HepG2 (cell line): ENCODE data around the gene TBR1. TPM values are rescaled to one million over a fixed set of nuclear protein-coding genes. Genes with fewer than 3 reads are reported as not detected.

ENCODE experiments used
- IRX3 ChIP-seq: sonication (generic); formaldehyde crosslinking; IDR thresholded peaks from 2 replicates; pipeline ENCODE4 v1.8.1; 2023; ENCODE audit warnings: mild to moderate bottlenecking, low read depth, missing genetic modification reagents, borderline replicate concordance
- KAT7 ChIP-seq: IDR thresholded peaks from 2 replicates; pipeline ENCODE4 v1.6.1; 2018; ENCODE audit warnings: borderline replicate concordance, missing compliant biosample characterization
- MAX ChIP-seq: IDR thresholded peaks from 2 replicates; pipeline ENCODE4 v1.6.1; 2012; ENCODE audit warnings: inconsistent platforms
- MED13 ChIP-seq: sonication (generic); formaldehyde crosslinking; IDR thresholded peaks from 2 replicates; pipeline ENCODE4 v1.5.0; 2020; ENCODE audit warnings: missing genetic modification reagents
- MEIS1 ChIP-seq: sonication (generic); formaldehyde crosslinking; IDR thresholded peaks from 2 replicates; pipeline ENCODE4 v1.9.0; 2021; ENCODE audit warnings: mild to moderate bottlenecking, missing genetic modification reagents, moderate library complexity, borderline replicate concordance
- NR3C1 ChIP-seq: sonication (generic); formaldehyde crosslinking; IDR thresholded peaks from 2 replicates; pipeline ENCODE4 v1.4.0; 2020; ENCODE audit warnings: missing genetic modification reagents
- RARG ChIP-seq: sonication (generic); formaldehyde crosslinking; IDR thresholded peaks from 2 replicates; pipeline ENCODE4 v1.4.0; 2020; ENCODE audit warnings: low read depth, mild to moderate bottlenecking, missing genetic modification reagents
- TBX2 ChIP-seq: sonication (generic); formaldehyde crosslinking; IDR thresholded peaks from 2 replicates; pipeline ENCODE4 v1.5.0; 2020; ENCODE audit warnings: missing genetic modification reagents, mild to moderate bottlenecking, borderline replicate concordance
- THAP11 ChIP-seq: IDR thresholded peaks from 2 replicates; pipeline ENCODE4 v1.6.1; 2016; ENCODE audit warnings: missing biosample characterization, missing genetic modification reagents
- ZNF138 ChIP-seq: sonication (generic); formaldehyde crosslinking; IDR thresholded peaks from 2 replicates; pipeline ENCODE4 v1.5.0; 2020; ENCODE audit warnings: mild to moderate bottlenecking, low read depth, missing genetic modification reagents
- ZNF512B ChIP-seq: sonication (generic); formaldehyde crosslinking; IDR thresholded peaks from 2 replicates; pipeline ENCODE4 v1.5.1; 2020; ENCODE audit warnings: missing genetic modification reagents, mild to moderate bottlenecking, borderline replicate concordance
- ZNF563 ChIP-seq: sonication (generic); formaldehyde crosslinking; IDR thresholded peaks from 2 replicates; pipeline ENCODE4 v1.8.0; 2022; ENCODE audit warnings: mild to moderate bottlenecking, moderate library complexity, missing genetic modification reagents
- ZNF605 ChIP-seq: sonication (generic); formaldehyde crosslinking; IDR thresholded peaks from 2 replicates; pipeline ENCODE4 v1.8.0; 2022; ENCODE audit warnings: mild to moderate bottlenecking, missing genetic modification reagents
- ZNF703 ChIP-seq: sonication (generic); formaldehyde crosslinking; IDR thresholded peaks from 2 replicates; pipeline ENCODE4 v1.5.1; 2020; ENCODE audit warnings: missing genetic modification reagents, mild to moderate bottlenecking, moderate library complexity, borderline replicate concordance
- ZSCAN21 ChIP-seq: sonication (generic); formaldehyde crosslinking; IDR thresholded peaks from 2 replicates; pipeline ENCODE4 v1.8.0; 2022; ENCODE audit warnings: mild to moderate bottlenecking, missing genetic modification reagents, moderate library complexity, borderline replicate concordance
- polyA plus RNA-seq, 8 experiments: library from polyadenylated mRNA; depleted of rRNA in 3 of 8; stranded (reverse) in 7 of 8; unstranded in 1 of 8; fragments of >200 nt; fragmentation: Illumina TruSeq in 4 of 8; extraction: Trizol in 4 of 8; gene quantifications; 2 replicates each; pipeline versions ENCODE4 v1.2.1 to v1.2.3, GENCODE V29; 2011 to 2016; ENCODE audit warnings: low read depth in 4 of 8, missing spikeins in 1 of 8, mixed read lengths in 1 of 8; ENCODE audit not compliant: insufficient read depth in 1 of 8
- total RNA-seq, 5 experiments: library from RNA; depleted of rRNA; stranded (reverse); fragments of >200 nt; fragmentation: Illumina TruSeq; extraction: Trizol; gene quantifications; 2 replicates each; pipeline ENCODE4 v1.2.3, GENCODE V29; 2016; ENCODE audit warnings: low read depth in 1 of 5
- TF ChIP-seq, protein P1 (sequence below): sonication (generic); formaldehyde crosslinking; IDR thresholded peaks from 2 replicates; pipeline ENCODE4 v1.4.0; 2020; ENCODE audit warnings: missing genetic modification reagents
- TF ChIP-seq, protein P2 (sequence below): sonication (generic); formaldehyde crosslinking; IDR thresholded peaks from 2 replicates; pipeline ENCODE4 v1.5.0; 2020; ENCODE audit warnings: missing genetic modification reagents
- TF ChIP-seq, protein P3 (sequence below), 2 experiments: fragments of 450-650 bp in 1 of 2; sonication (generic) in 1 of 2; formaldehyde crosslinking; IDR thresholded peaks; 2 replicates each; pipeline versions ENCODE4 v1.5.0 to v1.8.0; 2020 to 2022; ENCODE audit warnings: mild to moderate bottlenecking in 1 of 2, missing genetic modification reagents in 1 of 2
- TF ChIP-seq, protein P4 (sequence below): sonication (generic); formaldehyde crosslinking; IDR thresholded peaks from 2 replicates; pipeline ENCODE4 v1.4.0; 2020; ENCODE audit warnings: missing genetic modification reagents

TBR1 gene
- total and polyA plus RNA-seq, 2 of the 13 experiments (the other 11 are each of a cell fraction or from before 2014, with no cell fraction given) = not detected

- TF ChIP-seq, protein P1, sequence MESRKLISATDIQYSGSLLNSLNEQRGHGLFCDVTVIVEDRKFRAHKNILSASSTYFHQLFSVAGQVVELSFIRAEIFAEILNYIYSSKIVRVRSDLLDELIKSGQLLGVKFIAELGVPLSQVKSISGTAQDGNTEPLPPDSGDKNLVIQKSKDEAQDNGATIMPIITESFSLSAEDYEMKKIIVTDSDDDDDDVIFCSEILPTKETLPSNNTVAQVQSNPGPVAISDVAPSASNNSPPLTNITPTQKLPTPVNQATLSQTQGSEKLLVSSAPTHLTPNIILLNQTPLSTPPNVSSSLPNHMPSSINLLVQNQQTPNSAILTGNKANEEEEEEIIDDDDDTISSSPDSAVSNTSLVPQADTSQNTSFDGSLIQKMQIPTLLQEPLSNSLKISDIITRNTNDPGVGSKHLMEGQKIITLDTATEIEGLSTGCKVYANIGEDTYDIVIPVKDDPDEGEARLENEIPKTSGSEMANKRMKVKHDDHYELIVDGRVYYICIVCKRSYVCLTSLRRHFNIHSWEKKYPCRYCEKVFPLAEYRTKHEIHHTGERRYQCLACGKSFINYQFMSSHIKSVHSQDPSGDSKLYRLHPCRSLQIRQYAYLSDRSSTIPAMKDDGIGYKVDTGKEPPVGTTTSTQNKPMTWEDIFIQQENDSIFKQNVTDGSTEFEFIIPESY (CRISPR knock-in tag) = 0 out of 2 replicates have a peak, but pooled peaks have one; percentile 43
- 0 out of 2 replicates have a peak, but pooled peaks have one; percentile 4 for TF ChIP-seq IRX3 (CRISPR knock-in tag)
- TF ChIP-seq MAX = peak; percentile 41; the same call in 1 of the 2 replicates
- TF ChIP-seq MEIS1 (CRISPR knock-in tag) = 0 out of 2 replicates have a peak, but pooled peaks have one; percentile 64
- TF ChIP-seq, protein P2, sequence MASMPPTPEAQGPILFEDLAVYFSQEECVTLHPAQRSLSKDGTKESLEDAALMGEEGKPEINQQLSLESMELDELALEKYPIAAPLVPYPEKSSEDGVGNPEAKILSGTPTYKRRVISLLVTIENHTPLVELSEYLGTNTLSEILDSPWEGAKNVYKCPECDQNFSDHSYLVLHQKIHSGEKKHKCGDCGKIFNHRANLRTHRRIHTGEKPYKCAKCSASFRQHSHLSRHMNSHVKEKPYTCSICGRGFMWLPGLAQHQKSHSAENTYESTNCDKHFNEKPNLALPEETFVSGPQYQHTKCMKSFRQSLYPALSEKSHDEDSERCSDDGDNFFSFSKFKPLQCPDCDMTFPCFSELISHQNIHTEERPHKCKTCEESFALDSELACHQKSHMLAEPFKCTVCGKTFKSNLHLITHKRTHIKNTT (CRISPR knock-in tag) = no peak
- TF ChIP-seq, protein P3, sequence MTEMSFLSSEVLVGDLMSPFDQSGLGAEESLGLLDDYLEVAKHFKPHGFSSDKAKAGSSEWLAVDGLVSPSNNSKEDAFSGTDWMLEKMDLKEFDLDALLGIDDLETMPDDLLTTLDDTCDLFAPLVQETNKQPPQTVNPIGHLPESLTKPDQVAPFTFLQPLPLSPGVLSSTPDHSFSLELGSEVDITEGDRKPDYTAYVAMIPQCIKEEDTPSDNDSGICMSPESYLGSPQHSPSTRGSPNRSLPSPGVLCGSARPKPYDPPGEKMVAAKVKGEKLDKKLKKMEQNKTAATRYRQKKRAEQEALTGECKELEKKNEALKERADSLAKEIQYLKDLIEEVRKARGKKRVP (CRISPR knock-in tag; IDR thresholded peaks at IDR 0.05) = no peak
- TF ChIP-seq ZNF512B (CRISPR knock-in tag) = no peak
- 0 out of 2 replicates have a peak, but pooled peaks have one; percentile 75 for TF ChIP-seq ZNF703 (CRISPR knock-in tag)
- TF ChIP-seq NR3C1 (CRISPR knock-in tag) = no peak
- TF ChIP-seq, protein P4, sequence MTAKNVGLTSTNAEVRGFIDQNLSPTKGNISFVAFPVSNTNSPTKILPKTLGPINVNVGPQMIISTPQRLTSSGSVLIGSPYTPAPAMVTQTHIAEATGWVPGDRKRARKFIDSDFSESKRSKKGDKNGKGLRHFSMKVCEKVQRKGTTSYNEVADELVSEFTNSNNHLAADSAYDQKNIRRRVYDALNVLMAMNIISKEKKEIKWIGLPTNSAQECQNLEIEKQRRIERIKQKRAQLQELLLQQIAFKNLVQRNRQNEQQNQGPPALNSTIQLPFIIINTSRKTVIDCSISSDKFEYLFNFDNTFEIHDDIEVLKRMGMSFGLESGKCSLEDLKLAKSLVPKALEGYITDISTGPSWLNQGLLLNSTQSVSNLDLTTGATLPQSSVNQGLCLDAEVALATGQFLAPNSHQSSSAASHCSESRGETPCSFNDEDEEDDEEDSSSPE (CRISPR knock-in tag) = peak; percentile 65; the same call in 1 of the 2 replicates
- TF ChIP-seq ZSCAN21 (CRISPR knock-in tag) = peak; percentile 42; the same call in 1 of the 2 replicates
- TF ChIP-seq KAT7 (CRISPR knock-in tag) = 0 out of 2 replicates have a peak, but pooled peaks have one; percentile 56
- TF ChIP-seq ZNF563 (CRISPR knock-in tag) = peak; percentile 82; the same call in 1 of the 2 replicates
- TF ChIP-seq THAP11 = no peak
- TF ChIP-seq MED13 (CRISPR knock-in tag) = no peak
- TF ChIP-seq TBX2 = no peak
- no peak for TF ChIP-seq ZNF138
- 0 out of 2 replicates have a peak, but pooled peaks have one; percentile 44 for TF ChIP-seq RARG (CRISPR knock-in tag)
- peak; percentile 74 for TF ChIP-seq ZNF605 (CRISPR knock-in tag)
These were observed 1.8 kb upstream of the TBR1 start (continued) for GRCh38 chr2:161414042-161415033.
